HCT116 (cell line): ENCODE data around the gene CCDC85B.

Experiments
- CBX3 ChIP-seq: IDR thresholded peaks from 2 replicates; pipeline ENCODE4 v1.6.1; 2012; ENCODE audit warnings: low read depth
- CEBPB ChIP-seq: IDR thresholded peaks from 2 replicates; pipeline ENCODE4 v1.6.1; 2012; ENCODE audit warnings: low read depth
- CTCF ChIP-seq, 3 experiments: fragments of 200-600 bp in 1 of 3; sonication (generic) in 1 of 3; IDR thresholded peaks in 2 of 3; conservative IDR thresholded peaks in 1 of 3; 2 replicates each; pipeline ENCODE4 v1.5.1; 2012 to 2017; ENCODE audit warnings: low read depth in 2 of 3, low read length in 2 of 3, antibody characterized with exemption in 1 of 3, borderline replicate concordance in 1 of 3, control low read depth in 1 of 3, mild to moderate bottlenecking in 1 of 3, mixed read lengths in 1 of 3, mixed run types in 1 of 3, moderate library complexity in 1 of 3; ENCODE audit not compliant: insufficient read depth in 1 of 3
- EZH2 ChIP-seq: fragments of 200-600 bp; sonication (generic); IDR thresholded peaks from 2 replicates; pipeline ENCODE4 v1.6.1; 2017; ENCODE audit warnings: antibody characterized with exemption, mixed run types
- MAX ChIP-seq: IDR thresholded peaks from 2 replicates; pipeline ENCODE4 v1.6.1; 2012
- SIN3A ChIP-seq: IDR thresholded peaks from 2 replicates; pipeline ENCODE4 v1.6.1; 2012; ENCODE audit warnings: low read depth
- SRF ChIP-seq: IDR thresholded peaks from 2 replicates; pipeline ENCODE4 v1.6.1; 2012; ENCODE audit warnings: low read depth

- peak in 2 of 3 experiments; percentile 83 to 93; a peak in 4 of 6 replicates for TF ChIP-seq CTCF (IDR thresholded peaks at IDR 0.05 in 2 of 3, conservative IDR thresholded peaks at IDR 0.05 in 1 of 3; ENCODE audit: borderline replicate concordance in 1 of 3, insufficient read depth in 1 of 3, low read depth in 2 of 3, low read length in 2 of 3)
- no peak for TF ChIP-seq CEBPB
- TF ChIP-seq EZH2, result no peak
- TF ChIP-seq SRF, result no peak
- TF ChIP-seq CBX3, result no peak
- TF ChIP-seq MAX, result no peak
- TF ChIP-seq SIN3A, result no peak
Observed at GRCh38 chr11:65860278-65861164, 30.0 kb upstream of the CCDC85B start, which contains the start of gene MUS81.
